B cell (primary cell): Measurements from ENCODE around the gene FLAD1. TPM values are rescaled to one million over a fixed set of nuclear protein-coding genes. Genes with fewer than 3 reads are reported as not detected.
"Not testable (repeated sequence)": the region's sequence is repeated elsewhere in the genome, so short reads cannot be mapped to it uniquely, and the experiment has no call there.

Experiments used
- ATAC-seq: fragments of 200-7000 bp; cut with Tn5 transposase; one replicate; pipeline ENCODE4 v1.10.0; 2021; ENCODE audit warnings: low read depth, mild to moderate bottlenecking, moderate number of reproducible peaks, moderate library complexity
- CTCF ChIA-PET: fragments of 350-600 bp; sonication (Branson Sonifier 250); formaldehyde crosslinking; loops from one replicate; lab custom pipeline; 2021; ENCODE audit warnings: antibody characterized with exemption, inconsistent platforms; lab: Charles Lee
- POLR2A ChIA-PET: fragments of 350-600 bp; sonication (Branson Sonifier 250); formaldehyde crosslinking; loops from one replicate; lab custom pipeline; 2021; ENCODE audit warnings: antibody characterized with exemption; lab: Charles Lee
- DNase-seq: peaks from one replicate; pipeline ENCODE4 v3.0.0; 2013
- H2AFZ ChIP-seq: 2 replicates; pipeline ENCODE4 v1.6.1; 2012; ENCODE audit warnings: mild to moderate bottlenecking, low read depth, low read length; ENCODE audit not compliant: insufficient read depth, poor library complexity, severe bottlenecking
- H3K27ac ChIP-seq, 2 donors: 1 replicate in 1 of 2; 2 replicates in 1 of 2; pipeline ENCODE4 v1.5.1; 2012 to 2013; ENCODE audit warnings: low read length in 2 of 2, mild to moderate bottlenecking in 2 of 2, moderate library complexity in 1 of 2
- H3K27me3 ChIP-seq, 4 experiments: fragments of 200-600 bp in 1 of 4; sonication (generic) in 1 of 4; replicated peaks in 1 of 4; 1 replicate in 2 of 4; 2 replicates in 2 of 4; pipeline versions ENCODE4 v1.6.1 to v1.7.0; 2013 to 2016; ENCODE audit warnings: low read length in 3 of 4, mild to moderate bottlenecking in 2 of 4, mixed read lengths in 1 of 4, moderate library complexity in 1 of 4; ENCODE audit not compliant: insufficient read depth in 4 of 4, control insufficient read depth in 3 of 4; ENCODE audit errors: control extremely low read depth in 1 of 4
- H3K36me3 ChIP-seq, 2 experiments: replicated peaks in 1 of 2; 1 replicate in 1 of 2; 2 replicates in 1 of 2; pipeline versions ENCODE4 v1.6.1 to v1.7.1; 2013; ENCODE audit warnings: low read length in 1 of 2; ENCODE audit not compliant: insufficient read depth in 2 of 2, control insufficient read depth in 1 of 2; ENCODE audit errors: control extremely low read depth in 1 of 2, extremely low read depth in 1 of 2
- H3K4me1 ChIP-seq, 2 donors: fragments of 200-600 bp in 1 of 2; sonication (generic) in 1 of 2; 1 replicate in 1 of 2; 2 replicates in 1 of 2; pipeline versions ENCODE4 v1.5.1 to v1.6.1; 2013 to 2017; ENCODE audit warnings: low read length in 2 of 2; ENCODE audit not compliant: control insufficient read depth in 2 of 2, insufficient read depth in 2 of 2
- H3K4me2 ChIP-seq: replicated peaks from 2 replicates; pipeline ENCODE3; 2012; ENCODE audit warnings: mild to moderate bottlenecking, low read depth, low read length; ENCODE audit not compliant: poor library complexity, severe bottlenecking
- H3K4me3 ChIP-seq, 5 experiments: fragments of 200-600 bp in 1 of 5; sonication (generic) in 1 of 5; 1 replicate in 3 of 5; 2 replicates in 2 of 5; pipeline versions ENCODE4 v1.5.1 to v1.7.0; 2011 to 2016; ENCODE audit warnings: low read length in 4 of 5, mild to moderate bottlenecking in 4 of 5, low read depth in 2 of 5, control low read depth in 1 of 5, moderate library complexity in 1 of 5; ENCODE audit not compliant: insufficient read depth in 1 of 5; ENCODE audit errors: control extremely low read depth in 1 of 5, extremely low read depth in 1 of 5
- H3K79me2 ChIP-seq: fragments of 200-600 bp; sonication (generic); one replicate; pipeline ENCODE4 v1.6.0; 2016; ENCODE audit warnings: low read length; ENCODE audit not compliant: control insufficient read depth, insufficient read depth
- H3K9ac ChIP-seq: fragments of 200-600 bp; sonication (generic); 2 replicates; pipeline ENCODE4 v1.6.1; 2017; ENCODE audit warnings: mild to moderate bottlenecking, low read length, moderate library complexity
- H3K9me3 ChIP-seq, 3 donors: one replicate each; pipeline versions ENCODE4 v1.6.1 to v1.7.1; 2013; ENCODE audit warnings: low read length in 2 of 3; ENCODE audit not compliant: control insufficient read depth in 2 of 3, insufficient read depth in 1 of 3; ENCODE audit errors: control extremely low read depth in 1 of 3
- H4K20me1 ChIP-seq: 2 replicates; pipeline ENCODE4 v1.6.0; 2012; ENCODE audit warnings: mild to moderate bottlenecking, low read length; ENCODE audit not compliant: insufficient read depth, control insufficient read depth, poor library complexity, severe bottlenecking
- H3K27ac Mint-ChIP-seq: one replicate; pipeline ENCODE4 v1.8.0; 2021; ENCODE audit warnings: mixed read lengths
- H3K27me3 Mint-ChIP-seq: one replicate; pipeline ENCODE4 v1.8.0; 2021; ENCODE audit warnings: mixed read lengths
- H3K4me1 Mint-ChIP-seq: one replicate; pipeline ENCODE4 v1.8.0; 2021; ENCODE audit warnings: mixed read lengths
- H3K4me3 Mint-ChIP-seq: one replicate; pipeline ENCODE4 v1.8.0; 2021; ENCODE audit warnings: mixed read lengths
- H3K9me3 Mint-ChIP-seq: one replicate; pipeline ENCODE4 v1.8.0; 2022; ENCODE audit warnings: mixed read lengths; ENCODE audit not compliant: insufficient read depth
- CTCF ChIP-seq: fragments of 200-600 bp; IDR thresholded peaks from one replicate; pipeline ENCODE4 v1.8.0; 2022; ENCODE audit warnings: antibody characterized with exemption, mild to moderate bottlenecking
- EZH2 ChIP-seq: IDR thresholded peaks from 2 replicates; pipeline ENCODE4 v1.6.1; 2012; ENCODE audit warnings: borderline replicate concordance, low read depth, mild to moderate bottlenecking, moderate library complexity, low read length; ENCODE audit not compliant: insufficient read depth, poor library complexity, severe bottlenecking
- WGBS: methylation state at CpG from one replicate; pipeline ENCODE4 v1.1.5; 2013; ENCODE audit warnings: missing lambda C conversion rate; ENCODE audit not compliant: insufficient coverage; 5-methylcytosine and 5-hydroxymethylcytosine counted together
- intact Hi-C: fragments of 100-400 bp; cut with micrococcal nuclease; formaldehyde crosslinking; loops from one replicate; pipeline ENCODE4 v1.10.0; 2022
- polyA plus RNA-seq: library from polyadenylated mRNA; depleted of rRNA; stranded (reverse); fragments of >200 nt; gene quantifications from 2 replicates; pipeline ENCODE4 v1.2.3, GENCODE V29; 2012
- total RNA-seq, 2 donors: library from RNA; stranded (reverse); fragments of 120-200 nt in 1 of 2; gene quantifications; 1 replicate in 1 of 2; 2 replicates in 1 of 2; pipeline versions ENCODE4 v1.2.3 to v1.2.4, GENCODE V29; 2013 to 2022

The FLAD1 gene
- total and polyA plus RNA-seq, 2 donors (not counting 1 experiment from before 2014, with no cell fraction given): 51.4 to 83.0 TPM

GRCh38 chr1:154994591-154994990 lies 11.4 kb downstream of the FLAD1 start:
- Histone ChIP-seq H3K36me3 (peaks cover 0 to 19% of the 10 kb centered on the region in 2 experiments), H3K9ac (no peak overlapping the region), H3K27me3 (no peaks in the 10 kb centered on the region), H3K79me2 (peaks cover 5% of the 10 kb centered on the region), H3K4me2 (no peak overlapping the region), H3K27ac (no peak overlapping the region), H3K4me3 (no peak overlapping the region), H4K20me1 (peaks cover 9% of the 10 kb centered on the region), H3K9me3 (no peaks in the 10 kb centered on the region), H3K4me1 (peaks cover 6 to 10% of the 10 kb centered on the region in 2 donors), H2AFZ (no peak overlapping the region)
- no peak for TF ChIP-seq CTCF
- TF ChIP-seq EZH2: no peak
- H3K4me1 Mint-ChIP-seq: peaks cover 18% of the 10 kb centered on the region
- intact Hi-C loops: no loop called here
- ChIA-PET POLR2A (interaction anchor here (0.7 to 1.4 kb wide), 4 partner anchors 11 to 384 kb away, joined by 3 to 7 read pairs (median 6); partner anchors contain the start of gene FLAD1), CTCF (interaction anchor here (0.9 to 18.4 kb wide), 6 partner anchors 11 to 56 kb away, joined by 4 to 295 read pairs (median 6); partner anchors contain the start of genes ADAM15 and FLAD1)
- H3K9me3 Mint-ChIP-seq: no peaks in the 10 kb centered on the region
- 20% methylated on average over 3 of the region's 3 CpGs for WGBS
- no peaks in the 10 kb centered on the region for H3K27me3 Mint-ChIP-seq
- ATAC-seq (no peak), DNase-seq (no peak)
- peak overlapping the region; percentile 34 for H3K27ac Mint-ChIP-seq
- no peak overlapping the region for H3K4me3 Mint-ChIP-seq

GRCh38 chr1:154995301-154995983 lies 12.3 kb downstream of the FLAD1 start:
- ChIA-PET CTCF (interaction anchor here (0.7 to 18.4 kb wide), 8 partner anchors 12 to 174 kb away, joined by 3 to 295 read pairs (median 4); partner anchors contain the start of genes FLAD1 and PMVK), POLR2A (interaction anchor here (0.7 to 1.4 kb wide), 6 partner anchors 12 to 385 kb away, joined by 3 to 8 read pairs (median 6); partner anchors contain the start of gene FLAD1)
- H3K9me3 Mint-ChIP-seq, H3K4me2 ChIP-seq, H3K27me3 ChIP-seq, H3K27ac ChIP-seq, H3K9me3 ChIP-seq, H3K79me2 ChIP-seq, H3K4me3 ChIP-seq, intact Hi-C loops, H3K27ac Mint-ChIP-seq, H3K4me3 Mint-ChIP-seq, H4K20me1 ChIP-seq, H3K27me3 Mint-ChIP-seq, H3K9ac ChIP-seq, H2AFZ ChIP-seq, ATAC-seq: not testable (repeated sequence)
- H3K4me1 ChIP-seq: peaks cover 11 to 17% of the 10 kb centered on the region in 2 donors
- peak; percentile 22 for DNase-seq
- peaks cover 23% of the 10 kb centered on the region for H3K4me1 Mint-ChIP-seq
- WGBS: no CpG with 5 or more reads among the region's 13 CpGs
- peaks cover 0 to 11% of the 10 kb centered on the region in 2 experiments for H3K36me3 ChIP-seq
